ENCODE data around the gene DLGAP4. TPM values are rescaled to one million over a fixed set of nuclear protein-coding genes. Genes with fewer than 3 reads are reported as not detected.

DLGAP4 gene
- total and polyA plus RNA-seq, 2 of the 13 experiments (the other 11 are each of a cell fraction or from before 2014, with no cell fraction given), result 15.2 to 26.7 TPM

DNA sequence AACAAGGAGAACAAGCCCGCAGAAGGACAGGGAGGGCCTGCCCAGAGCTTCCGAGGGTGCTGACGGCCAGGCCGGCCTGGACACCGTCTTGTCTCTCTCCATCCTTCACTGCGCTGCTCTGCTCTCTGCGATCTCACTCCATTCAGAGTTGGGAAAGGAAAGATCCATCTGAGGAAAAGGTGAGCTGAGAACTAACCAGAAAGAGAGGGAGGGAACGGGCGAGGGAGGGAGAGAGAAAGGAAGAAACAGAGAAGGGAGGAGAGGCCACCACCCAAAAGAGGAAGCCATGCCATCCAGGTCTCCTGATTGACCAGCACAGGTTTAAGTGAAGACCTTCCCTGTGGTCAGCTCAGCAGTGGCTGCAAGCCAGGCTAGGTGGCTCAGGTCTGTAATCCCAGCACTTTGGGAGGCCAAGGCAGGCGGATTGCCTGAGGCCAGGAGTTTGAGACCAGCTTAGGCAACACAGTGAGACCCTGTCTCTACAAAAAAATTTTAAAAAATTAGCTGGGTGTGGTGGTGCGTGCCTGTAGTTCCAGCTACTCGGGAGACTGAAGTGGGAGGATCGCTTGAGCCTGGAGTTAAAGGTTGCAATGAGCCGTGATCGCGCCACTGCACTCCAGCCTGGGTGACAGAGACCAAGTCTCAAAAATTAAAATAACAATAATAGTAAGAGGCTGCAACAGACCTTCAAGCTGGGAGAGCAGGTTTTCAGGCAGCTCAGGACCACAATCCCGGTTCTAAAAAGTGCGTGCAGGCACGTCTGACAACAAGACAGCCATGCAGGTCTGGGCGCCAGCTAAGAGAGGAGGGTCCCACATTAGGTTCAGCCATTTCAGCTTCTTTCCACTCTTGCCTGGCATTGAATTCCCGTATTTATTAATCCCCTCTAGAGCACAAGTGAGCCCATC lies 34.2 kb upstream of the DLGAP4 start (continued):
- TF ChIP-seq PREB (CRISPR knock-in tag; IDR thresholded peaks at IDR 0.05), result no peak
- TF ChIP-seq PHF20 (CRISPR knock-in tag; IDR thresholded peaks at IDR 0.05), result no peak
- TF ChIP-seq ZNF781 (CRISPR knock-in tag; IDR thresholded peaks at IDR 0.05; ENCODE audit: borderline replicate concordance, not compliant biosample characterization), result peak; percentile 13
- TF ChIP-seq ZNF644 (CRISPR knock-in tag; IDR thresholded peaks at IDR 0.05; ENCODE audit: low read depth), result no peak
- no peak; the same call in 1 of the 2 replicates for TF ChIP-seq ZNF543 (CRISPR knock-in tag; IDR thresholded peaks at IDR 0.05)
- 0 out of 2 replicates have a peak, but pooled peaks have one; percentile 17 for TF ChIP-seq ARNTL (CRISPR knock-in tag; IDR thresholded peaks at IDR 0.05)
- no peak for TF ChIP-seq TOPORS (CRISPR knock-in tag; IDR thresholded peaks at IDR 0.05)
- TF ChIP-seq GPN1 (CRISPR knock-in tag; IDR thresholded peaks at IDR 0.05; ENCODE audit: borderline replicate concordance), result no peak
- TF ChIP-seq TFAP4 (IDR thresholded peaks at IDR 0.05; ENCODE audit: borderline replicate concordance, low read depth), result no peak
- TF ChIP-seq REPIN1 (CRISPR knock-in tag; IDR thresholded peaks at IDR 0.05; ENCODE audit: borderline replicate concordance, low read depth), result no peak
- no peak for TF ChIP-seq REL (CRISPR knock-in tag; conservative IDR thresholded peaks at IDR 0.05)
- TF ChIP-seq HNF1A (IDR thresholded peaks at IDR 0.05; ENCODE audit: low read depth), result no peak
- peak; percentile 63; the same call in 1 of the 2 replicates for TF ChIP-seq HNF1A (CRISPR knock-in tag; IDR thresholded peaks at IDR 0.05; ENCODE audit: borderline replicate concordance)
- TF ChIP-seq, protein P1, sequence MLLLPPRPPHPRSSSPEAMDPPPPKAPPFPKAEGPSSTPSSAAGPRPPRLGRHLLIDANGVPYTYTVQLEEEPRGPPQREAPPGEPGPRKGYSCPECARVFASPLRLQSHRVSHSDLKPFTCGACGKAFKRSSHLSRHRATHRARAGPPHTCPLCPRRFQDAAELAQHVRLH (CRISPR knock-in tag; IDR thresholded peaks at IDR 0.05; ENCODE audit: borderline replicate concordance, low read depth), result no peak
- peak; percentile 72 for TF ChIP-seq RBM39 (IDR thresholded peaks at IDR 0.05; ENCODE audit: low read depth, low read length, poor library complexity, severe bottlenecking)
- no peak for TF ChIP-seq GATAD1 (CRISPR knock-in tag; IDR thresholded peaks at IDR 0.05)
- TF ChIP-seq, protein P2, sequence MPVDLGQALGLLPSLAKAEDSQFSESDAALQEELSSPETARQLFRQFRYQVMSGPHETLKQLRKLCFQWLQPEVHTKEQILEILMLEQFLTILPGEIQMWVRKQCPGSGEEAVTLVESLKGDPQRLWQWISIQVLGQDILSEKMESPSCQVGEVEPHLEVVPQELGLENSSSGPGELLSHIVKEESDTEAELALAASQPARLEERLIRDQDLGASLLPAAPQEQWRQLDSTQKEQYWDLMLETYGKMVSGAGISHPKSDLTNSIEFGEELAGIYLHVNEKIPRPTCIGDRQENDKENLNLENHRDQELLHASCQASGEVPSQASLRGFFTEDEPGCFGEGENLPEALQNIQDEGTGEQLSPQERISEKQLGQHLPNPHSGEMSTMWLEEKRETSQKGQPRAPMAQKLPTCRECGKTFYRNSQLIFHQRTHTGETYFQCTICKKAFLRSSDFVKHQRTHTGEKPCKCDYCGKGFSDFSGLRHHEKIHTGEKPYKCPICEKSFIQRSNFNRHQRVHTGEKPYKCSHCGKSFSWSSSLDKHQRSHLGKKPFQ (CRISPR knock-in tag; IDR thresholded peaks at IDR 0.05; ENCODE audit: insufficient replicate concordance), result peak; percentile 32
- no peak for TF ChIP-seq ZNF577 (CRISPR knock-in tag; IDR thresholded peaks at IDR 0.05; ENCODE audit: borderline replicate concordance, low read depth)

Measured in HepG2 (cell line).